AML-193 (cell line): ENCODE measurements around the gene CFP.
"Not testable (repeated sequence)": the region's sequence is repeated elsewhere in the genome, so short reads cannot be mapped to it uniquely, and the experiment has no call there.

ENCODE experiments used
- DNase-seq, 2 experiments: peaks; one replicate each; lab custom pipeline; 2025; lab: John Stamatoyannopoulos, UW

Gene CFP

DNA sequence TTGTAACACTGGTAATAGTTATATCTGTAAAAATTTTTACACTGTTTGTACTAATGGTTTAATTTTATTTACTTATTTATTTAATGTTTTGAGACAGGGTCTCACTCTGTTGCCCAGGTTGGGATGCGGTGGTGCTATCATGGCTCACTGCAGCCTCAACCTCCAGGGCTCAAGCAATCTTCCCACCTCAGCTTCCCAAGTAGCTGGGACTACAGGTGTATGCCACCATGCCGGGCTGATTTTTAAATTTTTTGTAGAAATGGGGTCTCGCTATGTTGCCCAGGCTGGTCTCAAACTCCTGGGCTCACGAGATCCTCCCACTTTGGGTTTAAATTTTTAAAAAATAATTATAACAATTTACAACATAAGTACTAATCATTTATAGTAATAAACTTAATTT lies 26.6 kb downstream of the CFP start:
- not testable (repeated sequence) for DNase-seq

DNA sequence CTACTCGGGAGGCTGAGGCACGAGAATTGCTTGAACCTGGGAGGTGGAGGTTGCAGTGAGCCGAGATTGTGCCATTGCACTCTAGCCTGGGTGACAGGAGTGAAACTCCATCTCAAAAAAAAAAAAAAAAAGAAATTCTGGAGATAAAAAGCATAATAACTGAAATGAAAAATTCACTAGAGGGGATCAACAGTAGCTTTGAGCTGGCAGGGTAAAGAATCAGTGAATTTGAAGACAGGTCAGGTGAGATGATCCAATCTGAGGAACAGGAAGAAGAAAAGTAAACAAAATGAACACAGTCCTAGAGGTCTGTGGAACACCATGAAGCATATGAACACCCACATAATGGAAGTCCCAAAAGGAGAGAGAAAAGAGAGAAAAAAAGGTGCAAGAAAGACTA lies 32.5 kb downstream of the CFP start:
- no peak for DNase-seq

DNA sequence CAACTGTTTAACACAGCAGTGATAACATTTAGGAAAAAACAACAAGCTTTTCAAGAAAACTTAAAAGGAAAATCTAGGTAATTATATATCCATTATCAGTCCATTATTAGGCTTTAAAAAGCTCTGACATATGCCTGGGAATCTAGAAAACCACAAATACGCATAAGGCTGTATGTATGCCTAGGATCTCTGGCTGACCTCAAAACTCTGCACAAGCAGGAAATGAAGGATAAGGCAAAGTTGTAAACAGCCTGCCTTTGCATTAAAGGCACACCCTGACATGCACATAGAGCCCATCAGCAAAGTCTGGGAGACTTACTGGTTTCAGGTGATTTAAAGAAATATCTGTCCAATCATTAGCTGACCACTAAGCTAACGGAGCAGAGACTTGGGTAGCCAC lies 33.5 kb downstream of the CFP start:
- DNase-seq: no peak

DNA sequence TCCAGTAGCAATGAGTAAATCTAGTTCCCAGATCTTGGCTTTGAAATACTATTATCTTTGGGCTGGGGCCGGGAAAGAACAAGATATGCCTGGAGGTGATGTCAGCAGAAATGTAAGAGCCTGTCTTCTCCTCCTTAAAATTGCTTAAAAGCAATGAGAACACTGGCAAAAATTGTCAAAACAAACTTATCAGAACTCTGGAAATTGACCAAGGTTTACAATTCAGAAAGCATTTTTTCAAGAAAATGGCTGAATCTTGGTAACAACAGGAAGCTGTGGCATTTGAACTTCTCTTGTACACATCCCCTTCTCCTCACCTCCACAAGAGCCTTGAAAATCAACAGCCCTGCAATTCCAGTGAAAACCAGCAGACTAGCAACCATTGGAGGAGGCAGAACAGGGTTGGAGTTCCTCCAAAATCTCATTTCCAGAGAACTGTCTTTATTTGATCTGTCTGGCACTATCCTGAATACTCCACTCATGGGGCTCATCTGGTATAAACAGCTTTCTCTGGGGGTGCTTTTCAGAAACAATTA lies 33.9 kb downstream of the CFP start:
- DNase-seq: no peak

DNA sequence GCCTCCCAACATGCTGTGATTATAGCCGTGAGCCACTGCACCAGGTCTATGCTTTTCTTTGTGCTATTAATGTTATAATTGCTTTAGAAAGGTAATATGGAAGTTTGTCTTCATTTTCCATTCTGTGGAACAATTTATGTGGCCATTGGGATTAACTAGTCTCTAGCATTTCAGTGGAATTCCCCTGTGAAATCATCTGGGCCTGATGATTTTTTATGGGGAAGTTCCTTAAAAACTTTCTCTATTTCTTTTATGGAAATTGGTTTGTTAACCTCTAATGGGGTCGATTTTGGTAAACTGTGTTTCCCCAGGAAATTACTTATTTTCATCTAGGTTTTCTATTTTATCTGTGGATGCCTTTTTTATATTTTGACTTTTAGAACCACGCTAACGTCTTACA lies 36.2 kb downstream of the CFP start:
- DNase-seq: no peak

DNA sequence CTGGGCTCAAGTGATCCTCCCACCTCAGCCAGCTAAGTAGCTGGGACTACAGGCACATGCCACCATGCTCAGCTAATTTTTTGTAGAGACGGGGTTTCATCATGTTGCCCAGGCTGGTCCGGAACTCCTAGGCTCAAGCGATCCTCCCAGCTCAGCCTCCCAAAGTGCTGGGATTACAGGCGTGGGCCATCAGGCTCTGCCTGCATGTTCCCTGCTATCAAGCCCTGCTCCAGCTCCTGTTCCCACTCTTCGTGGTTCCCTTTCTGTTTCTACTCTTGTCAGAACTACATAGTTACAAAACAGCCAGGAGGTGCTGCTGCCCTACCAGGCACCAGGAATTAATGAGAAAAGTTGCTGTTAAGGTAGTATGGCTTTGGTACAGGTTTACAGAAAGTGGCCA lies 38.7 kb downstream of the CFP start:
- DNase-seq: no peak

DNA sequence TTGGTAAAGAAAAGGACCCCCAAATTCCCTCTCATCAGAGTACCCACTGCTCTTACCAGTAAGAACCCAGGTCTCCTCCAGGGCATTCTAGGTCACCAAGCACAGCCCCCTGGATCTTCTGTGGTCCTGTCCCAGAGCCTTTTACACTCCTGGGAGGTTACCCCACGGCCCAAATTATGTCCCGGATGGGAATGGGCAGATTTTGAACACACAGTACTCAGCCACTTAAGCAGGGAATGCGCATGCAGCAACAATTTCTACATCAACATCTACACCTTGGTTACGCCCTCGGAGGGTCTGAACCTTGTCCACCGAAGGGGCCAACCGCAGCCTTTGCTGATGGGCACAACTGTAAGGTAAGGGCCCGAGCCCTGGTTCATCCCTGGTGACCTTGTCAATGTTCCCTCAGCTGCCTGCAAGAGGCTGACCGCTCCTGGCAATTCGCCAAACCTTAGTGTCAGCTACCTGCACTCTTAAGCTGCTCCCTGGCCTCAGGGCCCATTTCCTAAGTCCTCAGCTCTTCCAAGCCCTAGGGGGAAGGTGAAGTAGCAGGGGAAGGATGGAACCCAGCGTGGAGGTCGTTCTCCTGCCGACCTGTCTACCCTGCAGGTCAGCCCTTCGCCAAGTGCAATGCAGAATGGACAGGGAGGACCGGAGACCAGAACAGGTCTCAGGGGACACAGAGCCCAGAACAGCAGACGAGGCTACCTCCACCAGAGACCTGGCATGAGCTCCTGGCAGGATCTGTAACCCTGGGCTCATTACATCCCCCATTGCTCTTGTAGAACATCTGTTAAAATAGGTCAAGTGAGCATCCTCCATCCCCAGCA lies 41.6 kb downstream of the CFP start:
- DNase-seq: no peak

DNA sequence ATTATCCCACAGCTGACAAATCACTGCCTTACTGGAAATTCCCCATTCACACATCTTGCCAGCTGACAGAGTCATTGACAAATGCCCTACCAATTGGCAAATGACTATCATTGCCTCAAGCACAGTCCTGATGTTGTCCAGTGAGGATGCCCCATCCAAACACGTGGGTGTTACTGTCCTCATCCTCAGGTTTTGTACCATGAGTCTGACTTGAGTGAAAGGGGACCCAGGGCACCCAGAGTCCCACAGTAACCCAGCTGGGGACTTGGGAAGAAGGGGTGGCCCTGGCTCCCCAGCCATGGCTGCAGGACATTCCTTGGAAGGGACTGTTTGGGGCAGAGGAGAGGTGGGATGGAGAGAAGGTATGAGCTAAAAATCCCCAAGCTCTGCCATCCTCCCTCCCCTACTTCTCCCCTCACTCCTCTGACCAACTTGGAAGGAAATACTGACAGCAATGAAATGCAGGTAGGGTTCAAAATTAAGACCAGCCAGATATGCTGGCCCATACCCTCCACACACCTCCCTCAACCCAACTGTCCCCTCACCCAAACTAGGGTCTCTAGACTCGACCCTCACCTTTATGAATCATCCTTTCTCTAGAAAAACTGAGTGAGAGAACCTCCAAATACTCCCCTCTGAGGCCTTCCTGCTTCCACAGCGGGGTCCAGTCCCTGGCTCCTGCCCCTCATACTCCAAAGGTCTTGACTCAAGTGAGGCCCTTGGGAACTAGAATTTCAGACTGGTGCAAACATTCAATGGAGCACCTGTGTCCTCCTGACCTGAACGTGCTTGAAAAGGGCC lies 42.4 kb downstream of the CFP start:
- no peak for DNase-seq

DNA sequence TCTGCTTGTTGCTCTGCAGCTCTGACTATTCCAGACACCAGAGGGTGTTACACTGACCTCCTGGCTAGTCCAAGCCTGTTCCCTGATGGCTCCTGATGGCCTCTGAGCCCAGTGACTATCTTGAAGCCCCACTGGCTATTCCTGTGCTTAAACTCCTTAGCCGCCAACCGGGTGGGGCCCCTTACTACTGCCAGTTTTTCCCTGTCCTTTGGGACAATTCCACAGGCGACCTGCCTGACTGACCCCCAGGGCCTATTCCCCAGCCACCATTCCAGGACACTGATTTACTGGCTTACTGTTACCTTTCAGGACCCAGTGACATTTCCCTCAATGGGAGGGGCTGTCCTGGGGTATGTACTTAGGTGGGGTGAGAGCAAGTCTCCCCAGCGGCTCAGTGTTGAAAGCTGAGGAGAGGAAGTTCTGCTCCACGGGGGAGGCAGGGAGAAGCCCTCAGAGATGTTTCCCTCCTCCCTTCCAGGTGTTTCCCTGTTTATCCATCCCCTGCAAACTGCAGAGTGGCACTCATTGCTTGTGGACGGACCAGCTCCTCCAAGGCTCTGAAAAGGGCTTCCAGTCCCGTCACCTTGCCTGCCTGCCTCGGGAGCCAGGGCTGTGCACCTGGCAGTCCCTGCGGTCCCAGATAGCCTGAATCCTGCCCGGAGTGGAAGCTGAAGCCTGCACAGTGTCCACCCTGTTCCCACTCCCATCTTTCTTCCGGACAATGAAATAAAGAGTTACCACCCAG lies 43.5 kb downstream of the CFP start:
- DNase-seq: no peak

DNA sequence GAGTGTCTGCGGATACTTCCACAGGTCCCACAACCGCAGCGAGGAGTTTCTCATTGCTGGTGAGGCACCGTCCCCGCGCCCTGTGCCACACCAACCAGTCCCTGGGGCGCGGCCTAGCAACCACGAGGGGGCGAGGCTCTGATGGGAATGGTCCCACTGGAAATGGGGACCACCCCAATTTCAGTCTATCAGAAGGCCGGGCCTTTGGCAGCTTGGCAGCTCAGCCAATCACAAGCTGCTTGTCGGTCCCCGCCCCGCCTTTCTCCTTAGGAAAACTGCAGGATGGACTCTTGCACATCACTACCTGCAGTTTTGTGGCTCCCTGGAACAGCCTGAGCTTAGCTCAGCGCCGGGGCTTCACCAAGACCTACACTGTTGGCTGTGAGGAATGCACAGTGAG lies 44.5 kb downstream of the CFP start:
- no peak for DNase-seq

DNA sequence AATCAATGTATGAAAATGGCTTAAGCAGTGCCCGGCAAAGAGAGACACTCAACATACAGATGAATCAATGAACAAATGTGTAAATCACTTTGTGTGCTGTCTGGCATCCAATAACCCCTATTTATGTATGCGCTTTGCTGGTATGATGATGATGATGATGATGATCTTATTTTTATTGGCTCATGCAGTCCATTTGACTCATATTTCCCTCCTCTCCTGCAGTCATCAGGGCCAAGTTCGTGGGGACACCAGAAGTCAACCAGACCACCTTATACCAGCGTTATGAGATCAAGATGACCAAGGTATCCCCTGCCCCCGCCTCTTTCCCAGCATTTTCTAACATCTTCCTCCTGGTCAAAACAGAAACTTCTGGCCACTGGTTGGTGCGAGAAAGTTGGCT lies 45.0 kb downstream of the CFP start:
- DNase-seq: no peak

DNA sequence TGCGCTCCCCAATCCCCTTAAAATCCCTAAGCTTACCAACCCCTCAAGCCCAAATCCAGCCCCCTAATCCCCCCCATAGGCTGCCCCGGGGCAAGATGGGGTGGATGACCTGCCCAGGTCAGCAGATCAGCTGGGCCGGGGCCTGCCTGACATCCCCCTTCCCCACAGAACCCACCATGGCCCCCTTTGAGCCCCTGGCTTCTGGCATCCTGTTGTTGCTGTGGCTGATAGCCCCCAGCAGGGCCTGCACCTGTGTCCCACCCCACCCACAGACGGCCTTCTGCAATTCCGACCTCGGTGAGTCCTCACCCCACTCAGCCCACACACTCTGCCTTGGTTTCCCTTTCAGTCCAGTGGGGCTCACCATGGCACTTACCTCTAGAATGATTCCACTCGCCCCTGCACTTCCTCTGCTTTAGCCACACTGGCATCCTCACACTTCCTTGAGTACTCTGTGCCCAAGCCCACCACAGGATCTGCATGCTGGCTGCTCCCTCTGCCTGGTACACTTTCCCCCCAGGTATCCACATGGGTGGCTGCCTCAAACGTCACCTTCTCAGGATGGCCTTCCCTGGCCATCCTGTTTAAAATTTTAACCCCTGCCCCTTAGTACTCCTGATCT lies 46.4 kb downstream of the CFP start:
- no peak for DNase-seq

DNA sequence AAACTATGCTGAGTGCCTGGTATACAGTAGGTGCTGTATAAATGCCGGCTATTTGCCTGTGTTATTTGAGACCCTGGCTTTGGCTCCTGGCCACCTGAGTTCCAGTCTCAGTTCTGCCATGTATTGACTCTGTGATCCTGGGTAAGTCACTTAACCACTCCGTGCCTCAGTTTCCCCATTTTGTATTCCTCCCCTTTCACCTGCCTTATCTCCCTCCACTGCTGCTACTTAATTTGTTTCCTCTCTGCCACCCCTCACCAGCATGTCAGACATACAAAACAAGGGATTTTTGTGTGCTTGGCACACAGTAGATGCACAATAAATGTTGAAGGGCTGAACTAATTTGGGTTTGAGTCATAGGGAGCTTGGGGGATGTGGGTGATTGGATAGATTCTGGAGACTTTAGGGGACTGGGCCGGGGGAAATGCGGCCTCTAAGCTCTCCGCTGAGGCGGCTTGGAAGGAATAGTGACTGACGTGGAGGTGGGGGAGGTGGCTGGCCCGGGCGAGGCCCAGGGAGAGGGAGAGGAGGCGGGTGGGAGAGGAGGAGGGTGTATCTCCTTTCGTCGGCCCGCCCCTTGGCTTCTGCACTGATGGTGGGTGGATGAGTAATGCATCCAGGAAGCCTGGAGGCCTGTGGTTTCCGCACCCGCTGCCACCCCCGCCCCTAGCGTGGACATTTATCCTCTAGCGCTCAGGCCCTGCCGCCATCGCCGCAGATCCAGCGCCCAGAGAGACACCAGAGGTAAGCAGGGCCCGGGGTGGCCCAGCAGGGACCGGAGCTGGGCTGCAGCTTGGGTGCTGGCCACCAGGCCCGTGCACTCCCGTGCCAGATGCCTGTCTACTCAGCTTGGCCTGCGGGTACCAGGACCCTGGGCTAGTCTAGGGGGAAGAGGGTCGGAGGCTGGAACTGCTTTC lies 47.7 kb downstream of the CFP start, which contains the start of gene TIMP1:
Gene TIMP1, plus strand, starts transcription at position 706 of the 917 bp plus-strand sequence. CDS start 980 bp downstream, outside the sequence.
- peak; percentile 63 to 85 for DNase-seq

DNA sequence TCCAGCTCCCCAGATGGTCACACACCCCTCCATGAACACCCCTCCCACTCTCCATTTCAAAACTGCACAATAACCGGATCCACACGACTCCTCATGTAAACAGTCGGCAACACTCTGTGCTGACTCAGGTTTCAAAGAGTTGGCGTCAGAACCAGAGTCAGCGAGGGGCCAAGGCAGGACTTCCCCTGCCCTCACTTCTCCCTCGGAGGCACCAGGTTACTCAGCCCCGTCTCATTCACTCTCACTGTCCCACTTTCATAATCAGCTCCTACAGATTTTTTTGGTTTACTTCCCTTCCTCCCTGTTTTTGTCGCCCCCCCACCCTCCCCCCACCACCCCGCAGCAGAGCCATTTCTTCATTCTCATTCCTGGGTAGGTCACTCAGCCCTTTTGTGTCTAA lies 50.2 kb downstream of the CFP start:
- DNase-seq: no peak

DNA sequence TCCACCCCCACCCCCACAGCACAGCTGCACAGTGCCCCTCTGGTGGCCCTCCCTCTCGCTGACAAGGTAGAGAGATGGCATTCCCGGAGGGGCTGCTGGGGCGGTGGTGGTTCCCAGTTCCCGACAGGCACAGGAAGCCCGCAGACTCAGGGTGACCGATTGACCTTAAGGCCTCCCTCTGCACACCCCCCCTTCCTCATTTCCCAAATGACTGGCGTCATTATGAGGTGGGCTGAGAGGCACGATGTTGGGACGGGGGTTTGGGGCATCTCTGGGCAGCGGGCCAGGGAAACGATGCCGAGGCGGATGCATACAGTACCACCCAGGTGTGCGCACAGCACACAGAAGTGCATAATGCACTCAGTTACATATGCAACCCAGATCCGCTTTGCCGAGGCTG lies 51.0 kb downstream of the CFP start:
- DNase-seq: no peak

DNA sequence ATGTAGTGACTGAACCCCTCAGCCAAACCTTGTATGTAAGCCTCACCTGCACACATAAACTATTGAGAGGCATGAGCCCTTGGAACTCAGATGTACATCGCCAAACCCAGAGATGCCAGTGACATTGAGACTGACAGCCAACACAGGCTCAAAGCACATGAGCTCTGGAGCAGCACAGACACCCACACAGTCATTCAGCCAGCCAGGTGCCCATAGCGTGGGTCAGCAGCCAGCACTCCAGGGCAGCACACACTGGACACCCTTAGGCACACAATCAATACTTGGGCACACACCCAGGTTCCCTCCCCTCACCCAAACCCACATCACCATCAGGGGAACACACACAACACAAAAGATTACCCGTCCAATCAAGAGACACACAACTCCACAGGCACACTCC lies 51.8 kb downstream of the CFP start:
- DNase-seq: no peak

DNA sequence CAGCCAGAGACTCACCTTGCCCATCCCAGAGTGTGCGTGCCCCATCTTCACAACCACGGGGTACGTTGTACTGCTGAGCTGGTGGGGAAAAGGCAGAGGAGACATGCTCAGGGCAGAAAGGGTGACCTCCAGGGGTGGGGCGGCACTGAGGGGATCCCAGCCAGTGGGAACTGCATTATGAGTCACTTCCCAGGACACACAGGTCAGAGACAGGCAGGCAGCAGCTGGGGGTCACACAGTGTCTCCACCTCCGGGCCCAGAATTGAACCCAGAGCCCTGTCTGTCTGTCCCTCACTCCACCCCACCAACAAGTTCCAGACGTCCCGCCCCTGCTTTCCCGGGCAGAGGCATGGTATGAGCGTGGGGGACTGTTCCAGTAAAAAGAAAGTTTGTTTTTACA lies 52.3 kb downstream of the CFP start:
- DNase-seq: no peak

DNA sequence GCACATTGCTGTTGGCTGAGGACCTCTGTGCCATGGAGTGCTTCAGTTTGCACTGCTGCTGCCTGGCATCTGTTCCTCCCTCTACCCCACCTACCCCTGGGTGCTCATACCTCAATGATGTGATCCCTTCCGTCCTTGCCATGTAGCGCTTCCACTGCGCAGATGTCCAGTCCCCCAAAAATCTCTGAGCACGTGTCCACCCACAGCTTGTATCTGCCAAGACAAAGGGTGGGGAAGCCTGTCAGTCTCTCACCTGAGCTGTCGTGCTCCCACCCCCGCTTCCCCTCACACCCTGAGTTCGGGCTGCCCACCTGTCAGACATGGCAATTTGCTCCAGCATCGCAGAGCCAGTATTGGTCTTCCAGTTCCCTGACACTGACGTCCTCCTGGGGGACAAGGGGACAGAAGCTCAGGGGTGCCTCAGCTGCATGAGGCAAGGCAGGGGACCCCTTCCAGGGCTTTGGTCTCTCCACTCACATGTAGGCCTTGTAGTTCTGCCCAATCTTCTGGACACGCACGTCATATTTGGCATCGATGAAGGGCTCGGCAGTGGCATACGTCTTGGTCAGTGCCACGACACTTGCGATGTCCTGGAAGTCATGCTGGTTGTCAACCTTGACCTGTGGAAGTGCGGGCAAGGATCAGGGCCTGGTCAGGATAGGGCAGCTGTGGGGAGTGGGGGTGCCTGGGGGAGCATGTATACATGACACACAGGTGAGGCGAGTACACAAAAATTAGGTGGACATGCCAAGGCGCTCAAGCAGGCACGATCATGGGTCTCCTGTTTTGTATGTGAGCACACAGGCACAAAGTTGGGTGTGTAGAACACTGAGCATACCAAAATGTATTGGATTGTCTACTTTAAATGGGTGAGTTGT lies 53.5 kb downstream of the CFP start:
- no peak for DNase-seq

DNA sequence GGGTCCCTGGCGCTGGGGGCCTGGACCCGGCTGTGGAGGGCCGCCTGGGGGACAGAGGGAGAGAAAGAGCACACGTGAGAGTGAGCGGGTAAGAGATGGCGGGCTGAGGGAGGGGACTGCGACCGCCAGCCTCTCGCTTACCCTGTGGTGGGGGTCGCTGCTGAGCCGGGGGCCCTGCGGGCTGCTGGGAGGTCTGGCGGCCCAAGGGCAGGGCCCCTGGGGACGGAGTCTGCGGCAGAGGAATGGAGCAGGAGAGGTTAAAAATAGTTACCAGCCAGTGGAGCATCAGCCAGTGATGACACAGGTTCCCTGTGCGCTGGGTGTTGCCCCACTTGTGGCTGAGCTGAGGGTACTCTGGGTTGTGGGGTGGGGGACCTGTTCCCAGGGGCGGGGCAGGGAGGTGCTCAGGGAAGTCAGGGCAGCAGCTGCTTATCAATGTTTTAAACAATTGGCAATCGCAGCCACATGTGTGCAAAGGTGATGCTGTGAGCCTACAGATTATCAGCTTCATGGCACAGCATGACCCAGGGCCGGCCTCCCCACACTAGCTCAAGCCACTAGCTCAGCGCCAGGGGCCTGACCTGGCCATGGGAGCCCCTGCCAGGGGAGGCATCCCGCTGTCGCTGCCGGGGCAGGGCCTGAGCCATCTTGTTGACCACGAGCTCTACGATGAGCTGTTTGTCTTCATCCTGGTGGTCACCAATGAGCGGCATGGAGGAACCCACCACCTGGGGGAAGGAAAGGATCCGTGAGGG lies 55.0 kb downstream of the CFP start:
- no peak for DNase-seq
